H1 (cell line): Measurements from ENCODE around the gene VAX1. TPM values are rescaled to one million over a fixed set of nuclear protein-coding genes. Genes with fewer than 3 reads are reported as not detected.

ENCODE experiments used
- CTCF ChIA-PET: fragments of 300-600 bp; sonication (Branson Sonifier 250); formaldehyde crosslinking; loops from one replicate; lab custom pipeline; 2021; ENCODE audit not compliant: partially characterized antibody; lab: Charles Lee
- POLR2A ChIA-PET: fragments of 300-600 bp; sonication (Branson Sonifier 250); formaldehyde crosslinking; loops from one replicate; lab custom pipeline; 2021; ENCODE audit warnings: inconsistent platforms; ENCODE audit not compliant: partially characterized antibody; lab: Charles Lee
- DNase-seq, 2 experiments: peaks; one replicate each; pipeline versions ENCODE4 v3.0.0 to v3.0.0-alpha.2; 2010 to 2022; ENCODE audit warnings: low spot score in 2 of 2, low read depth in 1 of 2, mixed read lengths in 1 of 2
- FAIRE-seq: peaks from 2 replicates; lab custom pipeline; 2011; peaks lifted over from hg19 to GRCh38; lab: Jason Lieb, UNC
- H2AFZ ChIP-seq: 2 replicates; pipeline ENCODE4 v1.8.1; 2012; ENCODE audit warnings: low read length, inconsistent platforms
- H2AK5ac ChIP-seq: 2 replicates; pipeline ENCODE4 v1.6.1; 2013; ENCODE audit warnings: low read depth, low read length
- H2BK120ac ChIP-seq: replicated peaks from 2 replicates; pipeline ENCODE3; 2013; ENCODE audit warnings: low read depth, low read length, inconsistent platforms
- H2BK12ac ChIP-seq: 2 replicates; pipeline ENCODE4 v1.6.1; 2013; ENCODE audit warnings: low read depth, low read length
- H2BK15ac ChIP-seq: 2 replicates; pipeline ENCODE4 v1.6.1; 2013; ENCODE audit warnings: low read length
- H2BK20ac ChIP-seq: 2 replicates; pipeline ENCODE4 v1.6.1; 2013; ENCODE audit warnings: low read length
- H2BK5ac ChIP-seq: 2 replicates; pipeline ENCODE4 v1.6.1; 2013; ENCODE audit warnings: low read depth, low read length
- H3K14ac ChIP-seq: 2 replicates; pipeline ENCODE4 v1.6.1; 2013; ENCODE audit warnings: inconsistent platforms; ENCODE audit not compliant: insufficient read length
- H3K18ac ChIP-seq: 2 replicates; pipeline ENCODE4 v1.6.1; 2013; ENCODE audit warnings: low read length; ENCODE audit errors: extremely low read depth
- H3K23ac ChIP-seq: 2 replicates; pipeline ENCODE4 v1.6.1; 2013; ENCODE audit warnings: inconsistent platforms; ENCODE audit not compliant: insufficient read length
- H3K23me2 ChIP-seq: 2 replicates; pipeline ENCODE4 v1.6.1; 2013; ENCODE audit warnings: low read depth, low read length
- H3K27ac ChIP-seq: 2 replicates; pipeline ENCODE4 v1.6.1; 2011; ENCODE audit warnings: low read depth, low read length, inconsistent platforms
- H3K27me3 ChIP-seq, 4 experiments: replicated peaks in 1 of 4; 1 replicate in 1 of 4; 2 replicates in 3 of 4; pipeline versions ENCODE4 v1.6.1 to v1.8.1; 2011 to 2013; ENCODE audit warnings: low read length in 3 of 4, mild to moderate bottlenecking in 3 of 4, inconsistent platforms in 2 of 4, mixed read lengths in 2 of 4, moderate library complexity in 1 of 4; ENCODE audit not compliant: control insufficient read depth in 3 of 4, insufficient read depth in 3 of 4; ENCODE audit errors: extremely low read depth in 1 of 4
- H3K36me3 ChIP-seq, 4 experiments: 2 replicates each; pipeline versions ENCODE4 v1.6.1 to v1.8.1; 2011 to 2013; ENCODE audit warnings: mild to moderate bottlenecking in 4 of 4, low read length in 3 of 4, moderate library complexity in 2 of 4, control low read depth in 1 of 4, inconsistent platforms in 1 of 4; ENCODE audit not compliant: insufficient read depth in 4 of 4, control insufficient read depth in 2 of 4
- H3K4ac ChIP-seq: replicated peaks from 2 replicates; pipeline ENCODE3; 2013; ENCODE audit warnings: low read length, low read depth, mixed read lengths, inconsistent platforms; ENCODE audit not compliant: insufficient read length
- H3K4me1 ChIP-seq, 4 experiments: replicated peaks in 1 of 4; 1 replicate in 1 of 4; 2 replicates in 3 of 4; pipeline versions ENCODE4 v1.6.1 to v1.8.1; 2011 to 2013; ENCODE audit warnings: low read length in 3 of 4, inconsistent platforms in 2 of 4, mixed read lengths in 1 of 4; ENCODE audit not compliant: insufficient read depth in 4 of 4, control insufficient read depth in 3 of 4
- H3K4me2 ChIP-seq, 2 experiments: 2 replicates each; pipeline versions ENCODE4 v1.6.1 to v1.8.1; 2011 to 2013; ENCODE audit warnings: low read depth in 2 of 2, low read length in 2 of 2, control low read depth in 1 of 2, inconsistent platforms in 1 of 2, mild to moderate bottlenecking in 1 of 2; ENCODE audit not compliant: insufficient read depth in 1 of 2
- H3K4me3 ChIP-seq, 4 experiments: fragments of 200-600, 300-600 bp in 1 of 4; sonication (generic), shearing (Covaris generic), sonication (Bioruptor Twin) in 1 of 4; 2 replicates each; pipeline versions ENCODE4 v1.5.1 to v1.8.1; 2011 to 2016; ENCODE audit warnings: low read length in 4 of 4, low read depth in 3 of 4, control low read depth in 2 of 4, inconsistent platforms in 2 of 4, mild to moderate bottlenecking in 2 of 4, mixed read lengths in 1 of 4, moderate library complexity in 1 of 4; ENCODE audit not compliant: insufficient read depth in 2 of 4; ENCODE audit errors: extremely low read depth in 1 of 4
- H3K56ac ChIP-seq: replicated peaks from 2 replicates; pipeline ENCODE3; 2013; ENCODE audit warnings: low read depth, mild to moderate bottlenecking, mixed read lengths, low read length, inconsistent platforms; ENCODE audit not compliant: insufficient read length
- H3K79me1 ChIP-seq: 2 replicates; pipeline ENCODE4 v1.6.1; 2013; ENCODE audit warnings: low read depth, low read length, control low read depth
- H3K79me2 ChIP-seq, 2 experiments: 2 replicates each; pipeline versions ENCODE4 v1.6.1 to v1.8.1; 2012 to 2013; ENCODE audit warnings: low read length in 2 of 2, mild to moderate bottlenecking in 2 of 2, inconsistent platforms in 1 of 2; ENCODE audit not compliant: insufficient read depth in 2 of 2, control insufficient read depth in 1 of 2
- H3K9ac ChIP-seq, 4 experiments: replicated peaks in 1 of 4; 1 replicate in 1 of 4; 2 replicates in 3 of 4; pipeline versions ENCODE4 v1.6.1 to v1.8.1; 2011 to 2013; ENCODE audit warnings: low read depth in 3 of 4, low read length in 3 of 4, control low read depth in 2 of 4, mild to moderate bottlenecking in 2 of 4, moderate library complexity in 2 of 4, inconsistent platforms in 1 of 4; ENCODE audit errors: extremely low read depth in 1 of 4
- H3K9me3 ChIP-seq, 2 experiments: 2 replicates each; pipeline versions ENCODE4 v1.6.1 to v1.8.1; 2012 to 2013; ENCODE audit warnings: mild to moderate bottlenecking in 2 of 2, moderate library complexity in 2 of 2, control low read depth in 1 of 2, inconsistent platforms in 1 of 2, low read depth in 1 of 2, low read length in 1 of 2, mixed read lengths in 1 of 2; ENCODE audit not compliant: insufficient read depth in 2 of 2
- H4K20me1 ChIP-seq, 2 experiments: replicated peaks in 1 of 2; 2 replicates each; pipeline versions ENCODE3 to v1.8.1; 2011 to 2013; ENCODE audit warnings: inconsistent platforms in 2 of 2, low read length in 2 of 2, mild to moderate bottlenecking in 1 of 2; ENCODE audit not compliant: insufficient read depth in 2 of 2, control insufficient read depth in 1 of 2
- H4K5ac ChIP-seq: 2 replicates; pipeline ENCODE4 v1.6.1; 2013; ENCODE audit warnings: low read length, low read depth, mixed read lengths, inconsistent platforms; ENCODE audit not compliant: insufficient read length
- H4K8ac ChIP-seq: 2 replicates; pipeline ENCODE4 v1.8.0; 2013; ENCODE audit warnings: mild to moderate bottlenecking, moderate library complexity, low read length, inconsistent platforms; ENCODE audit not compliant: insufficient read depth; ENCODE audit errors: extremely low read depth
- H4K91ac ChIP-seq: replicated peaks from 2 replicates; pipeline ENCODE3; 2013; ENCODE audit warnings: low read length, mixed read lengths, inconsistent platforms; ENCODE audit not compliant: insufficient read length
- ATF2 ChIP-seq: IDR thresholded peaks from 2 replicates; pipeline ENCODE4 v1.6.1; 2012; ENCODE audit warnings: low read length, inconsistent platforms
- CBX5 ChIP-seq: fragments of 300-800, 300-1000 bp; sonication (generic); IDR thresholded peaks from 2 replicates; pipeline ENCODE4 v1.7.1; 2016; ENCODE audit warnings: antibody characterized with exemption, low read length, low read depth
- CEBPB ChIP-seq: IDR thresholded peaks from 2 replicates; pipeline ENCODE4 v1.6.1; 2012; ENCODE audit warnings: low read depth, low read length
- POLR2A ChIP-seq, 2 experiments: IDR thresholded peaks; 1 replicate in 1 of 2; 2 replicates in 1 of 2; pipeline ENCODE4 v1.6.1; 2011; ENCODE audit warnings: low read depth in 2 of 2, low read length in 2 of 2, mild to moderate bottlenecking in 2 of 2; ENCODE audit errors: control extremely low read depth in 1 of 2
- RFX5 ChIP-seq: IDR thresholded peaks from 2 replicates; pipeline ENCODE4 v1.6.1; 2011; ENCODE audit warnings: low read depth, low read length, improper control_type of control experiment, borderline replicate concordance
- SIX5 ChIP-seq: IDR thresholded peaks from 2 replicates; pipeline ENCODE4 v1.6.1; 2011; ENCODE audit warnings: mild to moderate bottlenecking, low read depth, low read length
- SP1 ChIP-seq: IDR thresholded peaks from 2 replicates; pipeline ENCODE4 v1.6.1; 2011; ENCODE audit warnings: low read depth, low read length
- SP4 ChIP-seq: IDR thresholded peaks from 2 replicates; pipeline ENCODE4 v1.6.1; 2012; ENCODE audit warnings: low read length, inconsistent platforms
- SRF ChIP-seq: IDR thresholded peaks from 2 replicates; pipeline ENCODE4 v1.6.1; 2011; ENCODE audit warnings: mild to moderate bottlenecking, low read depth, low read length, moderate library complexity
- TAF1 ChIP-seq: IDR thresholded peaks from 2 replicates; pipeline ENCODE4 v1.6.1; 2011; ENCODE audit warnings: mild to moderate bottlenecking, low read depth, low read length
- TEAD4 ChIP-seq: IDR thresholded peaks from 2 replicates; pipeline ENCODE4 v1.6.1; 2012; ENCODE audit warnings: low read depth, low read length, inconsistent platforms, mixed read lengths
- WGBS, 2 experiments: shearing (Covaris generic) in 1 of 2; methylation state at CpG; one replicate each; pipeline versions ENCODE4 v1.1.6 to v1.1.7; 2013 to 2015; ENCODE audit warnings: low lambda C conversion rate in 2 of 2, mixed read lengths in 2 of 2, inconsistent platforms in 1 of 2, low coverage in 1 of 2, missing lambda C conversion rate in 1 of 2; ENCODE audit not compliant: insufficient replicate concordance in 2 of 2, insufficient coverage in 1 of 2, insufficient read length in 1 of 2; ENCODE audit errors: extremely low coverage in 1 of 2, missing lambda C conversion rate in 1 of 2; 5-methylcytosine and 5-hydroxymethylcytosine counted together
- polyA plus RNA-seq, 7 experiments: library from polyadenylated mRNA; depleted of rRNA in 3 of 7; stranded (reverse) in 5 of 7; unstranded in 2 of 7; fragments of >200 nt in 5 of 7; fragments of 200-250 nt in 2 of 7; gene quantifications; 1 replicate in 5 of 7; 2 replicates in 1 of 7; 4 replicates in 1 of 7; pipeline versions ENCODE4 v1.2.1 to v1.2.3, GENCODE V29; 2011 to 2013; ENCODE audit warnings: missing spikeins in 2 of 7, mixed read lengths in 2 of 7
- total RNA-seq: library from RNA; stranded (reverse); fragmentation: NEBNext Ultra II Directional; extraction: Animal tissue kit (Norgen Biotek cat#: 25700); gene quantifications from 2 replicates; pipeline ENCODE4 v1.2.1, GENCODE V29; 2021

The VAX1 gene
- total and polyA plus RNA-seq, 2 of the 8 experiments (the other 6 are each of a cell fraction or from before 2014, with no cell fraction given): not detected

- H3K9me3 ChIP-seq: no peaks in the 10 kb centered on the region
- FAIRE-seq (no peak), DNase-seq (no peak)
- no peak overlapping the region for H3K23ac ChIP-seq
- no peaks in the 10 kb centered on the region for H3K23me2 ChIP-seq
- H4K5ac ChIP-seq: no peak overlapping the region
- H3K4ac ChIP-seq: no peak overlapping the region
- H3K4me3 ChIP-seq: no peak overlapping the region
- no peak overlapping the region for H2BK5ac ChIP-seq
- H3K79me1 ChIP-seq: no peaks in the 10 kb centered on the region
- no peaks in the 10 kb centered on the region; a peak in 1 of 7 replicates for H3K27me3 ChIP-seq
- H4K91ac ChIP-seq: no peak overlapping the region
- TF ChIP-seq SP4 (no peak), CBX5 (no peak), ATF2 (no peak), SRF (no peak), POLR2A (IDR thresholded peaks at IDR 0.05; ENCODE audit: control extremely low read depth in 1 of 2, low read depth in 2 of 2, low read length in 2 of 2) (no peak), SP1 (no peak), TEAD4 (no peak), TAF1 (no peak), CEBPB (no peak), RFX5 (no peak), SIX5 (no peak)
- no peak overlapping the region for H3K14ac ChIP-seq
- no peak overlapping the region for H2AFZ ChIP-seq
- H3K18ac ChIP-seq: no peak overlapping the region
- no peak overlapping the region for H4K8ac ChIP-seq
- H2BK120ac ChIP-seq: no peak overlapping the region
- H4K20me1 ChIP-seq: no peaks in the 10 kb centered on the region
- no peak overlapping the region for H3K4me2 ChIP-seq
- no peak overlapping the region for H2BK12ac ChIP-seq
- no peak overlapping the region for H2BK20ac ChIP-seq
- H3K27ac ChIP-seq: no peak overlapping the region
- H2BK15ac ChIP-seq: no peak overlapping the region
- no peaks in the 10 kb centered on the region for H3K79me2 ChIP-seq
- H3K9ac ChIP-seq: no peak overlapping the region
- 65% methylated on average over 4 of the region's 4 CpGs; no CpG with 5 or more reads in 1 of the 2 experiments for WGBS, 2 experiments
- H3K56ac ChIP-seq: no peak overlapping the region
- H3K4me1 ChIP-seq: peaks cover 0 to 3% (median 0%) of the 10 kb centered on the region in 4 experiments; a peak in 1 of 7 replicates
- ChIA-PET POLR2A (no interaction called here), CTCF (interaction anchor here (1.1 to 1.6 kb wide), 3 partner anchors 27 to 310 kb away, joined by 3 to 4 read pairs (median 3); no protein-coding TSS in a partner anchor)
- H2AK5ac ChIP-seq: no peak overlapping the region
- no peaks in the 10 kb centered on the region for H3K36me3 ChIP-seq
Measured at GRCh38 chr10:117107238-117107637, 30.8 kb downstream of the VAX1 start.
